Astrocyte (in vitro differentiated cells and primary cell): Measurements from ENCODE around the gene AEBP2. TPM values are rescaled to one million over a fixed set of nuclear protein-coding genes. Genes with fewer than 3 reads are reported as not detected.

Experiments used
- DNase-seq: peaks from one replicate; pipeline ENCODE4 v3.0.0-alpha.2; 2010; ENCODE audit warnings: low read depth
- FAIRE-seq: peaks from 2 replicates; lab custom pipeline; 2011; peaks lifted over from hg19 to GRCh38; lab: Jason Lieb, UNC
- H2AFZ ChIP-seq: 2 replicates; pipeline ENCODE4 v1.6.0; 2012; ENCODE audit warnings: low read depth, low read length, inconsistent platforms
- H3K27ac ChIP-seq: 2 replicates; pipeline ENCODE4 v1.5.1; 2011; ENCODE audit warnings: low read depth, low read length, inconsistent platforms
- H3K27me3 ChIP-seq: 2 replicates; pipeline ENCODE4 v1.6.0; 2011; ENCODE audit warnings: low read length, inconsistent platforms; ENCODE audit not compliant: insufficient read depth
- H3K36me3 ChIP-seq: 2 replicates; pipeline ENCODE4 v1.5.1; 2011; ENCODE audit warnings: low read length, inconsistent platforms; ENCODE audit not compliant: insufficient read depth
- H3K4me1 ChIP-seq: 2 replicates; pipeline ENCODE4 v1.5.1; 2011; ENCODE audit warnings: low read length, inconsistent platforms; ENCODE audit not compliant: insufficient read depth
- H3K4me2 ChIP-seq: 2 replicates; pipeline ENCODE4 v1.6.0; 2012; ENCODE audit warnings: low read length, inconsistent platforms
- H3K4me3 ChIP-seq: 2 replicates; pipeline ENCODE4 v1.5.1; 2011; ENCODE audit warnings: low read depth, mild to moderate bottlenecking, low read length, inconsistent platforms; ENCODE audit not compliant: insufficient read depth
- H3K79me2 ChIP-seq: 2 replicates; pipeline ENCODE4 v1.6.0; 2012; ENCODE audit warnings: mild to moderate bottlenecking, low read length, inconsistent platforms; ENCODE audit not compliant: insufficient read depth
- H3K9ac ChIP-seq: 2 replicates; pipeline ENCODE4 v1.6.0; 2012; ENCODE audit warnings: mild to moderate bottlenecking, low read length, inconsistent platforms
- H3K9me3 ChIP-seq: 2 replicates; pipeline ENCODE4 v1.5.1; 2012; ENCODE audit warnings: low read depth, mild to moderate bottlenecking, low read length, inconsistent platforms; ENCODE audit not compliant: insufficient read depth
- H4K20me1 ChIP-seq: 2 replicates; pipeline ENCODE4 v1.6.0; 2012; ENCODE audit warnings: low read length, inconsistent platforms; ENCODE audit not compliant: insufficient read depth
- H3K27ac Mint-ChIP-seq: one replicate; pipeline ENCODE4 v1.8.0; 2021; ENCODE audit warnings: mild to moderate bottlenecking, mixed read lengths; ENCODE audit not compliant: unreplicated experiment
- H3K27me3 Mint-ChIP-seq: one replicate; pipeline ENCODE4 v1.8.0; 2021; ENCODE audit warnings: low read depth, mixed read lengths; ENCODE audit not compliant: unreplicated experiment
- H3K36me3 Mint-ChIP-seq: one replicate; pipeline ENCODE4 v1.8.0; 2021; ENCODE audit warnings: low read depth, mixed read lengths; ENCODE audit not compliant: unreplicated experiment
- H3K4me1 Mint-ChIP-seq: one replicate; pipeline ENCODE4 v1.8.0; 2021; ENCODE audit warnings: low read depth, mixed read lengths; ENCODE audit not compliant: unreplicated experiment
- H3K4me3 Mint-ChIP-seq: one replicate; pipeline ENCODE4 v1.8.0; 2021; ENCODE audit warnings: mild to moderate bottlenecking, moderate library complexity, mixed read lengths; ENCODE audit not compliant: unreplicated experiment
- H3K9me3 Mint-ChIP-seq: one replicate; pipeline ENCODE4 v1.8.0; 2021; ENCODE audit warnings: mild to moderate bottlenecking, mixed read lengths; ENCODE audit not compliant: unreplicated experiment
- CTCF ChIP-seq: IDR thresholded peaks from 2 replicates; pipeline ENCODE4 v1.5.1; 2011; ENCODE audit warnings: low read depth, mild to moderate bottlenecking, inconsistent platforms, low read length, moderate library complexity; ENCODE audit not compliant: insufficient read depth
- EZH2 ChIP-seq: IDR thresholded peaks from 2 replicates; pipeline ENCODE4 v1.6.1; 2012; ENCODE audit warnings: mild to moderate bottlenecking, low read length, inconsistent platforms; ENCODE audit not compliant: insufficient read depth
- total RNA-seq: library from RNA; stranded (reverse); gene quantifications from 2 replicates; pipeline ENCODE4 v1.2.1, GENCODE V29; 2021

AEBP2 gene
- total RNA-seq, 1 donor from 2014 or later = 39.8 TPM

- Histone ChIP-seq H2AFZ (no peak overlapping the region), H3K27ac (no peak overlapping the region), H3K4me3 (no peak overlapping the region), H3K9ac (no peak overlapping the region), H3K9me3 (no peaks in the 10 kb centered on the region), H3K4me2 (no peak overlapping the region), H4K20me1 (peaks cover 11% of the 10 kb centered on the region), H3K4me1 (no peaks in the 10 kb centered on the region), H3K36me3 (peaks cover 8% of the 10 kb centered on the region), H3K79me2 (peaks cover 17% of the 10 kb centered on the region), H3K27me3 (no peaks in the 10 kb centered on the region)
- H3K4me3 Mint-ChIP-seq = no peak overlapping the region
- no peak for FAIRE-seq
- DNase-seq = peak; percentile 14
- H3K4me1 Mint-ChIP-seq = peaks cover 4% of the 10 kb centered on the region
- no peak overlapping the region for H3K27ac Mint-ChIP-seq
- H3K36me3 Mint-ChIP-seq = peaks cover 13% of the 10 kb centered on the region
- H3K27me3 Mint-ChIP-seq = no peaks in the 10 kb centered on the region
- no peaks in the 10 kb centered on the region for H3K9me3 Mint-ChIP-seq
- no peak for TF ChIP-seq EZH2
- TF ChIP-seq CTCF = no peak
Measured at GRCh38 chr12:19515179-19515578, 75.9 kb downstream of the AEBP2 start.

- H3K36me3 Mint-ChIP-seq = peaks cover 13% of the 10 kb centered on the region
- no peaks in the 10 kb centered on the region for H3K27me3 ChIP-seq
- no peaks in the 10 kb centered on the region for H3K9me3 ChIP-seq
- no peaks in the 10 kb centered on the region for H3K4me1 ChIP-seq
- H3K4me1 Mint-ChIP-seq = peaks cover 8% of the 10 kb centered on the region
- TF ChIP-seq EZH2 (no peak), CTCF (no peak)
- peaks cover 8% of the 10 kb centered on the region for H3K36me3 ChIP-seq
- H3K4me3 Mint-ChIP-seq = no peak overlapping the region
- no peak overlapping the region for H3K4me3 ChIP-seq
- H3K27me3 Mint-ChIP-seq = no peaks in the 10 kb centered on the region
- DNase-seq (no peak), FAIRE-seq (no peak)
- H3K27ac ChIP-seq = no peak overlapping the region
- no peaks in the 10 kb centered on the region for H3K9me3 Mint-ChIP-seq
- peaks cover 2% of the 10 kb centered on the region for H4K20me1 ChIP-seq
- H3K27ac Mint-ChIP-seq = no peak overlapping the region
- no peak overlapping the region for H3K9ac ChIP-seq
- H2AFZ ChIP-seq = no peak overlapping the region
- no peak overlapping the region for H3K4me2 ChIP-seq
- H3K79me2 ChIP-seq = peaks cover 4% of the 10 kb centered on the region
Measured at GRCh38 chr12:19517583-19517982, 78.3 kb downstream of the AEBP2 start.

- TF ChIP-seq EZH2 (no peak), CTCF (no peak)
- no peak for FAIRE-seq
Measured at GRCh38 chr12:19518209-19518608, 78.9 kb downstream of the AEBP2 start.

More at GRCh38 chr12:19518209-19518608, 78.9 kb downstream of the AEBP2 start:
- Histone ChIP-seq H3K27me3 (no peaks in the 10 kb centered on the region), H2AFZ (no peak overlapping the region), H3K9ac (no peak overlapping the region), H3K27ac (no peak overlapping the region), H3K4me2 (no peak overlapping the region), H3K4me1 (no peaks in the 10 kb centered on the region), H4K20me1 (peaks cover 2% of the 10 kb centered on the region), H3K4me3 (no peak overlapping the region), H3K36me3 (peaks cover 8% of the 10 kb centered on the region), H3K9me3 (no peaks in the 10 kb centered on the region), H3K79me2 (peaks cover 4% of the 10 kb centered on the region)
- no peak overlapping the region for H3K4me3 Mint-ChIP-seq
- peaks cover 8% of the 10 kb centered on the region for H3K4me1 Mint-ChIP-seq
- peaks cover 13% of the 10 kb centered on the region for H3K36me3 Mint-ChIP-seq
- no peaks in the 10 kb centered on the region for H3K27me3 Mint-ChIP-seq
- no peaks in the 10 kb centered on the region for H3K9me3 Mint-ChIP-seq
- DNase-seq = no peak
- no peak overlapping the region for H3K27ac Mint-ChIP-seq
